GM18858 (cell line): ENCODE data around the gene EFNA5.

Experiments
- ATAC-seq: cut with Tn5 transposase; IDR thresholded peaks from one replicate; pipeline ENCODE4 v1.9.1; 2021; ENCODE audit not compliant: unreplicated experiment

EFNA5 gene

GRCh38 chr5:107673039-107673367 is 2.3 kb upstream of the EFNA5 start:
- ATAC-seq, result no peak

GRCh38 chr5:107672211-107673038 is 1.7 kb upstream of the EFNA5 start:
- no peak for ATAC-seq

GRCh38 chr5:107671742-107672210 is 1.0 kb upstream of the EFNA5 start:
- no peak for ATAC-seq

- ATAC-seq, result no peak
These were observed 428 bp downstream of the EFNA5 start for GRCh38 chr5:107670087-107670931.

GRCh38 chr5:107669096-107670031 is 1.4 kb downstream of the EFNA5 start:
- ATAC-seq, result no peak

GRCh38 chr5:107668154-107669095 is 2.3 kb downstream of the EFNA5 start:
- no peak for ATAC-seq

GRCh38 chr5:107666051-107666655 is 4.6 kb downstream of the EFNA5 start:
- no peak for ATAC-seq

- ATAC-seq, result no peak
These were observed 5.6 kb downstream of the EFNA5 start for GRCh38 chr5:107665036-107665570.

- no peak for ATAC-seq
These were observed 7.0 kb downstream of the EFNA5 start for GRCh38 chr5:107663697-107664096.

GRCh38 chr5:107661650-107662044 is 9.1 kb downstream of the EFNA5 start:
- no peak for ATAC-seq

- ATAC-seq, result no peak
These were observed 9.6 kb downstream of the EFNA5 start for GRCh38 chr5:107661038-107661649.

GRCh38 chr5:107658528-107658927 is 12.2 kb downstream of the EFNA5 start:
- no peak for ATAC-seq

GRCh38 chr5:107655831-107656230 is 14.9 kb downstream of the EFNA5 start:
- ATAC-seq, result no peak

GRCh38 chr5:107654827-107655226 is 15.9 kb downstream of the EFNA5 start:
- no peak for ATAC-seq

GRCh38 chr5:107653685-107654084 is 17.1 kb downstream of the EFNA5 start:
- no peak for ATAC-seq

- no peak for ATAC-seq
These were observed 17.7 kb downstream of the EFNA5 start for GRCh38 chr5:107652839-107653607.

- no peak for ATAC-seq
These were observed 18.3 kb downstream of the EFNA5 start for GRCh38 chr5:107652408-107652807.

- no peak for ATAC-seq
These were observed 19.4 kb downstream of the EFNA5 start for GRCh38 chr5:107651325-107651724.
